ENCODE data around the gene TMEM205. TPM values are rescaled to one million over a fixed set of nuclear protein-coding genes. Genes with fewer than 3 reads are reported as not detected.

The TMEM205 gene
- total RNA-seq, 4 donors from 2014 or later: 80.1 to 173 (median 129) TPM

- no peaks in the 10 kb centered on the region for H3K9me3 ChIP-seq
- H3K4me1 ChIP-seq: peaks cover 9 to 17% (median 11%) of the 10 kb centered on the region in 3 donors
- TF ChIP-seq CTCF (IDR thresholded peaks at IDR 0.05) (no peak), POLR2A (IDR thresholded peaks at IDR 0.05) (no peak)
- WGBS, 2 donors: 76 to 84% methylated on average over 2 of the region's 2 CpGs
- DNase-seq: no peak
- no peaks in the 10 kb centered on the region for H3K27me3 ChIP-seq
- H3K4me3 ChIP-seq: no peak overlapping the region
- intact Hi-C loops (cut with DNase I): no loop called here
- H3K27ac ChIP-seq: no peak overlapping the region
- peaks cover 0 to 33% (median 0%) of the 10 kb centered on the region in 3 donors for H3K36me3 ChIP-seq
Observed at GRCh38 chr19:11370744-11371143, 24.7 kb upstream of the TMEM205 start.

GRCh38 chr19:11367528-11367927 lies 21.5 kb upstream of the TMEM205 start:
- 63 to 70% methylated on average over 2 of the region's 2 CpGs for WGBS, 2 donors
- peaks cover 0 to 65% (median 0%) of the 10 kb centered on the region in 3 donors for H3K36me3 ChIP-seq
- no peaks in the 10 kb centered on the region for H3K4me1 ChIP-seq
- TF ChIP-seq POLR2A (IDR thresholded peaks at IDR 0.05): no peak
- no peak for TF ChIP-seq CTCF (IDR thresholded peaks at IDR 0.05)
- intact Hi-C loops (cut with DNase I): no loop called here
- no peak overlapping the region for H3K27ac ChIP-seq
- no peaks in the 10 kb centered on the region for H3K9me3 ChIP-seq
- H3K4me3 ChIP-seq: no peak overlapping the region
- H3K27me3 ChIP-seq: no peaks in the 10 kb centered on the region
- DNase-seq: no peak

- no peak overlapping the region for H3K4me3 ChIP-seq
- H3K36me3 ChIP-seq: peaks cover 0 to 69% (median 0%) of the 10 kb centered on the region in 3 donors
- no peak overlapping the region for H3K27ac ChIP-seq
- no peak for DNase-seq
- peaks cover 0 to 12% (median 0%) of the 10 kb centered on the region in 3 donors for H3K4me1 ChIP-seq
- TF ChIP-seq POLR2A (IDR thresholded peaks at IDR 0.05) (no peak), CTCF (IDR thresholded peaks at IDR 0.05) (no peak)
- H3K9me3 ChIP-seq: no peaks in the 10 kb centered on the region
- WGBS, 2 donors: 62 to 63% methylated on average over 4 to 5 of the region's 7 CpGs
- intact Hi-C loops (cut with DNase I): no loop called here
- no peaks in the 10 kb centered on the region for H3K27me3 ChIP-seq
Observed at GRCh38 chr19:11365557-11366117, 19.6 kb upstream of the TMEM205 start.

- Histone ChIP-seq H3K4me1 (peaks cover 0 to 15% (median 0%) of the 10 kb centered on the region in 3 donors), H3K4me3 (no peak overlapping the region), H3K27me3 (no peaks in the 10 kb centered on the region), H3K27ac (no peak overlapping the region), H3K36me3 (peaks cover 0 to 69% (median 0%) of the 10 kb centered on the region in 3 donors), H3K9me3 (no peaks in the 10 kb centered on the region)
- intact Hi-C loops (cut with DNase I): no loop called here
- TF ChIP-seq POLR2A (IDR thresholded peaks at IDR 0.05) (no peak), CTCF (IDR thresholded peaks at IDR 0.05) (no peak)
- 62 to 68% methylated on average over 4 to 5 of the region's 5 CpGs for WGBS, 2 donors
- no peak for DNase-seq
Observed at GRCh38 chr19:11364935-11365334, 18.9 kb upstream of the TMEM205 start.

- H3K27ac ChIP-seq: no peak overlapping the region
- H3K27me3 ChIP-seq: no peaks in the 10 kb centered on the region
- intact Hi-C loops (cut with DNase I): no loop called here
- H3K36me3 ChIP-seq: peaks cover 0 to 68% (median 0%) of the 10 kb centered on the region in 3 donors
- H3K9me3 ChIP-seq: no peaks in the 10 kb centered on the region
- DNase-seq: no peak
- no peak for TF ChIP-seq CTCF (IDR thresholded peaks at IDR 0.05)
- TF ChIP-seq POLR2A (IDR thresholded peaks at IDR 0.05): no peak
- peaks cover 0 to 21% (median 0%) of the 10 kb centered on the region in 3 donors for H3K4me1 ChIP-seq
- no peak overlapping the region for H3K4me3 ChIP-seq
- 87 to 91% methylated on average over 4 to 8 of the region's 28 CpGs for WGBS, 2 donors
Observed at GRCh38 chr19:11364296-11364904, 18.3 kb upstream of the TMEM205 start.
